Fibroblast of skin of right biceps (primary cell): ENCODE results near the gene ST14.
"Not testable (repeated sequence)": the region's sequence is repeated elsewhere in the genome, so short reads cannot be mapped to it uniquely, and the experiment has no call there.

Experiments used
- DNase-seq: peaks from one replicate; pipeline ENCODE4 v3.0.0-alpha.2; 2013

ST14 gene

GRCh38 chr11:130190371-130190881 lies 30.8 kb downstream of the ST14 start:
- DNase-seq = no peak

- no peak for DNase-seq
Observed at GRCh38 chr11:130191896-130192295, 32.3 kb downstream of the ST14 start.

- no peak for DNase-seq
Observed at GRCh38 chr11:130192845-130193267, 33.3 kb downstream of the ST14 start.

- DNase-seq = not testable (repeated sequence)
Observed at GRCh38 chr11:130193551-130193950, 34.0 kb downstream of the ST14 start.

- DNase-seq = no peak
Observed at GRCh38 chr11:130194241-130195023, 34.9 kb downstream of the ST14 start.

- no peak for DNase-seq
Observed at GRCh38 chr11:130197386-130198035, 37.9 kb downstream of the ST14 start.

GRCh38 chr11:130198292-130198691 lies 38.7 kb downstream of the ST14 start:
- DNase-seq = no peak

- DNase-seq = no peak
Observed at GRCh38 chr11:130198964-130199363, 39.4 kb downstream of the ST14 start.

- no peak for DNase-seq
Observed at GRCh38 chr11:130199792-130200191, 40.2 kb downstream of the ST14 start.

- DNase-seq = no peak
Observed at GRCh38 chr11:130201026-130201425, 41.4 kb downstream of the ST14 start.

GRCh38 chr11:130202009-130202817 lies 42.6 kb downstream of the ST14 start:
- no peak for DNase-seq

- no peak for DNase-seq
Observed at GRCh38 chr11:130202818-130203689, 43.5 kb downstream of the ST14 start.

GRCh38 chr11:130203766-130204702 lies 44.5 kb downstream of the ST14 start:
- no peak for DNase-seq

- no peak for DNase-seq
Observed at GRCh38 chr11:130204703-130205095, 45.1 kb downstream of the ST14 start.

GRCh38 chr11:130206141-130206540 lies 46.6 kb downstream of the ST14 start:
- DNase-seq = no peak

GRCh38 chr11:130208241-130209127 lies 48.9 kb downstream of the ST14 start:
- DNase-seq = no peak

GRCh38 chr11:130209128-130209932 lies 49.7 kb downstream of the ST14 start:
- DNase-seq = no peak

GRCh38 chr11:130209954-130210854 lies 50.6 kb downstream of the ST14 start:
- no peak for DNase-seq
